ENCODE data around the gene CD93.

The CD93 gene

GRCh38 chr20:23103284-23104018 is 17.3 kb upstream of the CD93 start:
- H2AFZ ChIP-seq = no peak overlapping the region
- no peaks in the 10 kb centered on the region for H3K9me3 ChIP-seq (ENCODE audit: control insufficient read depth, low read length)
- no peak overlapping the region for H3K4me2 ChIP-seq (ENCODE audit: low read length)
- no peak overlapping the region for H3K9ac ChIP-seq
- H3K36me3 ChIP-seq (ENCODE audit: control insufficient read depth, insufficient read depth, low read length) = no peaks in the 10 kb centered on the region
- TF ChIP-seq CTCF (IDR thresholded peaks at IDR 0.05) = no peak
- peaks cover 14% of the 10 kb centered on the region for H3K4me1 ChIP-seq
- no peak overlapping the region for H3K4me3 ChIP-seq (ENCODE audit: low read depth, low read length)
- peak overlapping the region; percentile 43 for H3K27ac ChIP-seq
- H3K27me3 ChIP-seq (ENCODE audit: control insufficient read depth, insufficient read depth, low read length) = no peaks in the 10 kb centered on the region
- no peaks in the 10 kb centered on the region for H3K79me2 ChIP-seq

- peaks cover 19% of the 10 kb centered on the region for H3K4me1 ChIP-seq
- no peaks in the 10 kb centered on the region for H3K9me3 ChIP-seq (ENCODE audit: control insufficient read depth, low read length)
- H2AFZ ChIP-seq = no peak overlapping the region
- no peak overlapping the region for H3K9ac ChIP-seq
- no peak for TF ChIP-seq CTCF (IDR thresholded peaks at IDR 0.05)
- H3K4me3 ChIP-seq (ENCODE audit: low read depth, low read length) = no peak overlapping the region
- no peaks in the 10 kb centered on the region for H3K27me3 ChIP-seq (ENCODE audit: control insufficient read depth, insufficient read depth, low read length)
- H3K4me2 ChIP-seq (ENCODE audit: low read length) = no peak overlapping the region
- no peaks in the 10 kb centered on the region for H3K36me3 ChIP-seq (ENCODE audit: control insufficient read depth, insufficient read depth, low read length)
- H3K79me2 ChIP-seq = no peaks in the 10 kb centered on the region
- H3K27ac ChIP-seq = no peak overlapping the region
These were observed 15.7 kb upstream of the CD93 start for GRCh38 chr20:23101696-23102406.

- H3K36me3 ChIP-seq (ENCODE audit: control insufficient read depth, insufficient read depth, low read length) = no peaks in the 10 kb centered on the region
- H3K9ac ChIP-seq = no peak overlapping the region
- no peak overlapping the region for H3K27ac ChIP-seq
- no peaks in the 10 kb centered on the region for H3K9me3 ChIP-seq (ENCODE audit: control insufficient read depth, low read length)
- H3K4me3 ChIP-seq (ENCODE audit: low read depth, low read length) = no peak overlapping the region
- no peak for TF ChIP-seq CTCF (IDR thresholded peaks at IDR 0.05)
- H3K27me3 ChIP-seq (ENCODE audit: control insufficient read depth, insufficient read depth, low read length) = no peaks in the 10 kb centered on the region
- no peak overlapping the region for H2AFZ ChIP-seq
- H3K4me2 ChIP-seq (ENCODE audit: low read length) = no peak overlapping the region
- peaks cover 26% of the 10 kb centered on the region for H3K4me1 ChIP-seq
- no peaks in the 10 kb centered on the region for H3K79me2 ChIP-seq
These were observed 14.6 kb upstream of the CD93 start for GRCh38 chr20:23100720-23101107.

GRCh38 chr20:23099791-23100719 is 13.9 kb upstream of the CD93 start:
- no peak overlapping the region for H3K27ac ChIP-seq
- no peaks in the 10 kb centered on the region for H3K27me3 ChIP-seq (ENCODE audit: control insufficient read depth, insufficient read depth, low read length)
- no peaks in the 10 kb centered on the region for H3K9me3 ChIP-seq (ENCODE audit: control insufficient read depth, low read length)
- no peak overlapping the region for H3K4me3 ChIP-seq (ENCODE audit: low read depth, low read length)
- TF ChIP-seq CTCF (IDR thresholded peaks at IDR 0.05) = no peak
- peaks cover 26% of the 10 kb centered on the region for H3K4me1 ChIP-seq
- H3K9ac ChIP-seq = no peak overlapping the region
- H2AFZ ChIP-seq = peak overlapping the region; percentile 6
- H3K4me2 ChIP-seq (ENCODE audit: low read length) = no peak overlapping the region
- H3K36me3 ChIP-seq (ENCODE audit: control insufficient read depth, insufficient read depth, low read length) = no peaks in the 10 kb centered on the region
- no peaks in the 10 kb centered on the region for H3K79me2 ChIP-seq
